Kidney (tissue), 14 donors: Measurements from ENCODE around the gene HKDC1. TPM values are rescaled to one million over a fixed set of nuclear protein-coding genes. Genes with fewer than 3 reads are reported as not detected.

Experiments
- DNase-seq, 5 donors: peaks; one replicate each; pipeline ENCODE4 v3.0.0-alpha.2; 2013 to 2020
- FAIRE-seq: peaks from 2 replicates; lab custom pipeline; 2012; peaks lifted over from hg19 to GRCh38; lab: Jason Lieb, UNC
- H3K27ac ChIP-seq, 2 donors: one replicate each; pipeline ENCODE4 v1.7.0; 2013; ENCODE audit warnings: low read depth in 2 of 2, low read length in 2 of 2, inconsistent platforms in 1 of 2
- H3K27me3 ChIP-seq: one replicate; pipeline ENCODE4 v1.7.1; 2013; ENCODE audit warnings: low read length, inconsistent platforms; ENCODE audit not compliant: control insufficient read depth, insufficient read depth
- H3K36me3 ChIP-seq, 3 donors: one replicate each; pipeline versions ENCODE4 v1.7.0 to v1.7.1; 2013; ENCODE audit warnings: low read length in 3 of 3, control low read depth in 1 of 3, inconsistent platforms in 1 of 3; ENCODE audit not compliant: insufficient read depth in 3 of 3, control insufficient read depth in 2 of 3
- H3K4me1 ChIP-seq, 3 donors: one replicate each; pipeline versions ENCODE4 v1.7.0 to v1.7.1; 2013; ENCODE audit warnings: low read length in 3 of 3, inconsistent platforms in 1 of 3, low read depth in 1 of 3; ENCODE audit not compliant: control insufficient read depth in 2 of 3, insufficient read depth in 2 of 3
- H3K4me3 ChIP-seq, 3 donors: one replicate each; pipeline versions ENCODE4 v1.7.0 to v1.8.1; 2013; ENCODE audit warnings: low read length in 3 of 3, control low read depth in 1 of 3, inconsistent platforms in 1 of 3
- H3K9ac ChIP-seq, 3 donors: one replicate each; pipeline versions ENCODE4 v1.7.0 to v1.7.1; 2013; ENCODE audit warnings: low read length in 3 of 3, control low read depth in 1 of 3, inconsistent platforms in 1 of 3
- H3K9me3 ChIP-seq, 3 donors: one replicate each; pipeline versions ENCODE4 v1.7.0 to v1.7.1; 2013; ENCODE audit warnings: low read length in 3 of 3, control low read depth in 1 of 3, inconsistent platforms in 1 of 3; ENCODE audit not compliant: control insufficient read depth in 2 of 3, insufficient read depth in 1 of 3
- CTCF ChIP-seq: IDR thresholded peaks from 3 replicates; pipeline ENCODE4 v1.5.1; 2012; ENCODE audit warnings: mild to moderate bottlenecking, moderate library complexity, borderline replicate concordance; ENCODE audit not compliant: insufficient read depth; ENCODE audit errors: extremely low read depth
- intact Hi-C: fragments of 100-400 bp; cut with DNase I; formaldehyde crosslinking; loops from one replicate; pipeline ENCODE4 v1.11.1; 2022
- polyA plus RNA-seq: library from polyadenylated mRNA; stranded (reverse); fragments of 350-450 nt; fragmentation: Illumina TruSeq; extraction: RNeasy Lipid Tissue Mini Kit (QIAGEN cat#74804); gene quantifications from one replicate; pipeline ENCODE4 v1.2.3, GENCODE V29; 2014; ENCODE audit warnings: low read depth, low replicate concordance; ENCODE audit not compliant: insufficient read depth
- total RNA-seq: library from RNA; stranded (reverse); fragmentation: NEBNext Ultra II Directional; extraction: Animal tissue kit (Norgen Biotek cat#: 25700); gene quantifications from one replicate; pipeline ENCODE4 v1.2.1, GENCODE V29; 2021
- donor health status: control.
- donor health status: control.
- donor health status: control.
- donor health status: control.
- donor health status: control.
- donor health status: DM: yes; HTN: yes; CAD: no.
- donor health status: Normal renal cell carcinoma (clear cell type).

Gene HKDC1
- total and polyA plus RNA-seq, 2 donors from 2014 or later: 8.3 to 27.4 TPM

- H3K4me3 ChIP-seq: no peak overlapping the region
- peak overlapping the region; percentile 53 to 75 for H3K27ac ChIP-seq
- DNase-seq: no peak
- H3K9ac ChIP-seq: no peak overlapping the region
- H3K4me1 ChIP-seq: peaks cover 0 to 15% (median 6%) of the 10 kb centered on the region in 3 donors
- no peaks in the 10 kb centered on the region for H3K27me3 ChIP-seq
- TF ChIP-seq CTCF: no peak
- intact Hi-C loops: no loop called here
- FAIRE-seq: no peak
- peaks cover 0 to 6% (median 0%) of the 10 kb centered on the region in 3 donors for H3K9me3 ChIP-seq
- H3K36me3 ChIP-seq: no peaks in the 10 kb centered on the region
Observed at GRCh38 chr10:69216577-69217118, 3.5 kb upstream of the HKDC1 start.

- Histone ChIP-seq H3K9me3 (peaks cover 0 to 6% (median 0%) of the 10 kb centered on the region in 3 donors), H3K36me3 (no peaks in the 10 kb centered on the region), H3K4me1 (peaks cover 0 to 21% (median 6%) of the 10 kb centered on the region in 3 donors), H3K4me3 (no peak overlapping the region), H3K9ac (no peak overlapping the region), H3K27me3 (no peaks in the 10 kb centered on the region), H3K27ac (peak overlapping the region; percentile 53 to 75)
- FAIRE-seq (peak; percentile 52), DNase-seq (peak in 1 of 5 donors; percentile 30)
- TF ChIP-seq CTCF: no peak
- intact Hi-C loops: no loop called here
Observed at GRCh38 chr10:69217119-69217754, 2.9 kb upstream of the HKDC1 start.

GRCh38 chr10:69218831-69219230 lies 1.3 kb upstream of the HKDC1 start:
- Histone ChIP-seq H3K36me3 (no peaks in the 10 kb centered on the region), H3K27me3 (no peaks in the 10 kb centered on the region), H3K9ac (no peak overlapping the region), H3K4me3 (no peak overlapping the region), H3K27ac (no peak overlapping the region), H3K9me3 (peaks cover 0 to 6% (median 0%) of the 10 kb centered on the region in 3 donors), H3K4me1 (peaks cover 2 to 32% (median 9%) of the 10 kb centered on the region in 3 donors)
- DNase-seq (no peak), FAIRE-seq (no peak)
- TF ChIP-seq CTCF: no peak
- intact Hi-C loops: no loop called here
